Ovary (tissue), 3 donors: Measurements from ENCODE around the gene NINL.

Experiments
- CTCF ChIP-seq, 3 donors: fragments of 450-650 bp in 2 of 3; fragments of 200-600 bp in 1 of 3; IDR thresholded peaks; one replicate each; pipeline versions ENCODE4 v1.5.1 to v1.8.0; 2016 to 2022; ENCODE audit warnings: antibody characterized with exemption in 3 of 3, mild to moderate bottlenecking in 1 of 3
- POLR2A ChIP-seq: fragments of 450-650 bp; IDR thresholded peaks from one replicate; pipeline ENCODE4 v1.6.1; 2017; ENCODE audit warnings: antibody characterized with exemption, mild to moderate bottlenecking, moderate library complexity
- donor health status: DM: no; HTN: no; CAD: no.

GRCh38 chr20:25452333-25452732 is 133.0 kb downstream of the NINL start:
- TF ChIP-seq CTCF (IDR thresholded peaks at IDR 0.05) (no peak), POLR2A (no peak)
